ENCODE results near the gene VEGFB. TPM values are rescaled to one million over a fixed set of nuclear protein-coding genes. Genes with fewer than 3 reads are reported as not detected.
A peak's percentile ranks its signal among the peaks of the same experiment; 100 is the strongest.

The VEGFB gene
- polyA plus RNA-seq, 2 of the 4 experiments (the other 2 are of a cell fraction): 6.8 to 26.5 TPM

- WGBS (ENCODE audit: missing lambda C conversion rate): 56% methylated on average over 29 of the region's 31 CpGs
- Histone ChIP-seq H3K9me3 (no peaks in the 10 kb centered on the region), H3K4me3 (peak overlapping the region; percentile 84), H3K27ac (peak overlapping the region; percentile 99 to 100), H3K4me2 (peak overlapping the region; percentile 100), H3K4me1 (peaks cover 44% of the 10 kb centered on the region)
- ATAC-seq (no peak), FAIRE-seq (no peak), DNase-seq (ENCODE audit: low read depth in 1 of 2, low spot score in 1 of 2) (no peak)
- TF ChIP-seq CEBPB (IDR thresholded peaks at IDR 0.05) (no peak), FOSL2 (IDR thresholded peaks at IDR 0.05) (no peak), FOSL2 (CRISPR knock-in tag; IDR thresholded peaks at IDR 0.05) (no peak), RNF2 (IDR thresholded peaks at IDR 0.05; ENCODE audit: borderline replicate concordance, low read depth) (no peak)
- POLR2A ChIA-PET: interaction anchor here (0.6 to 6.0 kb wide), 5 partner anchors 9 to 62 kb away, joined by 3 to 53 read pairs (median 5); partner anchors contain the start of genes NUDT22, STIP1 and TRPT1
- CTCF ChIA-PET: interaction anchor here (1.4 to 12.2 kb wide), 5 partner anchors 8 to 107 kb away, joined by 4 to 220 read pairs (median 12); partner anchors contain the start of genes CATSPERZ and ESRRA
These were observed 13.5 kb downstream of the VEGFB start for GRCh38 chr11:64247729-64248531.

- Histone ChIP-seq H3K4me2 (no peak overlapping the region), H3K4me1 (peaks cover 44% of the 10 kb centered on the region), H3K27ac (peak overlapping the region in 1 of 2 experiments; percentile 99; a peak in 2 of 6 replicates), H3K9me3 (no peaks in the 10 kb centered on the region), H3K4me3 (no peak overlapping the region)
- no peak for TF ChIP-seq KDM5A (IDR thresholded peaks at IDR 0.05)
- TF ChIP-seq CEBPB (IDR thresholded peaks at IDR 0.05): no peak
- TF ChIP-seq RCOR1 (IDR thresholded peaks at IDR 0.05; ENCODE audit: low read depth, low read length): no peak
- peak; percentile 10; the same call in 1 of the 2 replicates for TF ChIP-seq POLR2A (IDR thresholded peaks at IDR 0.05; ENCODE audit: low read length)
- TF ChIP-seq NFE2L2 (conservative IDR thresholded peaks at IDR 0.05; ENCODE audit: low read length): no peak
- DNase-seq (ENCODE audit: low read depth in 1 of 2, low spot score in 1 of 2): no peak
- no peak for FAIRE-seq
- ATAC-seq: no peak
- ChIA-PET POLR2A (no interaction called here), CTCF (interaction anchor here (3.1 to 12.2 kb wide), 3 partner anchors 12 to 55 kb away, joined by 12 to 220 read pairs (median 206); partner anchors contain the start of genes CATSPERZ and ESRRA)
- WGBS (ENCODE audit: missing lambda C conversion rate): 83% methylated on average over 6 of the region's 7 CpGs
These were observed 14.2 kb downstream of the VEGFB start for GRCh38 chr11:64248578-64248977.

- 90% methylated on average over 4 of the region's 4 CpGs for WGBS (ENCODE audit: missing lambda C conversion rate)
- ATAC-seq (no peak), FAIRE-seq (no peak), DNase-seq (ENCODE audit: low read depth in 1 of 2, low spot score in 1 of 2) (no peak)
- ChIA-PET POLR2A (interaction anchor here (1.6 kb wide), 1 partner anchor 21 kb away, joined by 5 read pairs; no protein-coding TSS in a partner anchor), CTCF (interaction anchor here (2.2 to 12.2 kb wide), 6 partner anchors 13 to 104 kb away, joined by 7 to 220 read pairs (median 19); partner anchors contain the start of genes CATSPERZ and ESRRA)
- TF ChIP-seq ATOH8 (CRISPR knock-in tag; IDR thresholded peaks at IDR 0.05; ENCODE audit: low read depth): no peak
- Histone ChIP-seq H3K27ac (peak overlapping the region in 1 of 2 experiments; percentile 99; a peak in 2 of 6 replicates), H3K4me3 (no peak overlapping the region), H3K4me2 (no peak overlapping the region), H3K9me3 (no peaks in the 10 kb centered on the region), H3K4me1 (peaks cover 40% of the 10 kb centered on the region)
These were observed 14.7 kb downstream of the VEGFB start for GRCh38 chr11:64249038-64249437.

- WGBS (ENCODE audit: missing lambda C conversion rate): 77% methylated on average over 7 of the region's 8 CpGs
- Histone ChIP-seq H3K27ac (peak overlapping the region in 1 of 2 experiments; percentile 94; a peak in 1 of 6 replicates), H3K4me1 (peaks cover 32% of the 10 kb centered on the region), H3K4me3 (no peak overlapping the region), H3K9me3 (no peaks in the 10 kb centered on the region), H3K4me2 (no peak overlapping the region)
- ATAC-seq (no peak), DNase-seq (ENCODE audit: low read depth in 1 of 2, low spot score in 1 of 2) (no peak), FAIRE-seq (no peak)
- peak; percentile 87 for TF ChIP-seq ZFP36 (IDR thresholded peaks at IDR 0.05; ENCODE audit: borderline replicate concordance, partially characterized antibody)
- TF ChIP-seq KDM1A (IDR thresholded peaks at IDR 0.05; ENCODE audit: low read depth): peak; percentile 81; the same call in 1 of the 2 replicates
- TF ChIP-seq GATA3 (IDR thresholded peaks at IDR 0.05; ENCODE audit: borderline replicate concordance): no peak
- TF ChIP-seq NR3C1 (IDR thresholded peaks at IDR 0.05): no peak
- ChIA-PET POLR2A (interaction anchor here (0.8 to 1.6 kb wide), 4 partner anchors 9 to 64 kb away, joined by 3 to 5 read pairs (median 4); partner anchors contain the start of genes FKBP2 and STIP1), CTCF (interaction anchor here (1.0 to 12.2 kb wide), 19 partner anchors 7 to 105 kb away, joined by 3 to 220 read pairs (median 10); partner anchors contain the start of genes BAD, CATSPERZ, ESRRA and FERMT3)
These were observed 15.4 kb downstream of the VEGFB start for GRCh38 chr11:64249563-64250414.

All from A549 (cell line).